ENCODE results near the gene SCEL.
"Not testable (repeated sequence)": the region's sequence is repeated elsewhere in the genome, so short reads cannot be mapped to it uniquely, and the experiment has no call there.

SCEL gene

DNA sequence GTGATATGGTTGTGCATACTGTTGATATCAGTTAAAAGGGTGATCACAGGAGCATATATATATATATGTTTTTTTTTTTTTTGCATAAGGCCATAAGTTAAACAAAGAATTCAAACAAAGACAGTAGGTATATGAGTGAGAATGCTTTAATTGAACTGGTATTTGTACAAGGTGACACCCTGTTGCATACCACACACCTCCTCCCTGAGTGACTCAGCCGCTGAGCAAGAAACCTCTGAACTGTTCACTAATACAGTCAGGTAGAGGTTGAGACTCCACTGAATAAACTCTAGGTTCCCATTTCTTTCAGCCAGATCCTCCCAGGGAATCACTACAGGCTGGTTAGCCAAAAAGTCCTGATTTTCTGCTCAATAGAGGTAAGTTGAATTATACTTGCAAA lies at the start of gene SCEL:
Gene SCEL, plus strand, starts transcription at position 259 of the 400 bp plus-strand sequence. CDS start 20,170 bp downstream, outside the sequence.
- DNase-seq = peak; percentile 74

GRCh38 chr13:77489566-77490337 lies 45.8 kb upstream of the SCEL start:
- DNase-seq = no peak

DNA sequence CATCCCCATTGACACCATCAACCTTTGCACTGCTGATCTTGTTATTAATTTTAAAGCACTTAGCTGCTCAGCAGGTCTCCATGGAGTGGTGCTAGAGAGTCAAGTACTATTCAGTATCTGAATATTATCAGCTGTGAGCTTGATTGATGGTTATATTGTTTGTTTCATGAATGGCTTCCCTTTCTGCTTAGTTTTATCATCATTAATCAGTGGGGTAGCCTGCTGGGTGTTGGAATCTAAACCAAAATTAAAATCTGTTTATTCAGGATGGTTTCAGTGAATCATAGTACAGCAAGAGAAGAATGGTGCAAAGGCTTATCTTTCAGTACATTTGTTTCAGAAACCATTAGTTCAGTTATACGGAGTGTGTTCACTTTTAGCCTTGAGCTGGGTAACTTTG lies 42.5 kb upstream of the SCEL start:
- DNase-seq = peak; percentile 37

DNA sequence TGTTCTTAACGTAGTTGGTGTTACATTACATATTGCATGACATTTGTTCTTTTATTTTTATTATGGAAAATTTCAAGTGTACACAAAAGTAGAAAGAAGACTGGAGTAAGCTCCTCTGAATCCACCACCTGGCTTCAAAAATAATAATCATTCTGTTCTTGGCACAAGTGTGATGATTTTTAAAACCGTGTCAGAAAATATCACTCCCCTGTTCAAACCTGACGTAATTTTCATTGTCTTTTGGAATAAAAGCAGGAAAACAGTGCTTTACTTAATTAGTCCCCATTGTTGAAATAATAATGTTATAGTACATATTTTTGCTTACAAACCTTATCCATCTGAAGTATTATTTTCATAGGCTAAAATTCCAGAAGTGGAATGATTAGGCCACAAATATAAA lies 41.3 kb upstream of the SCEL start:
- no peak for DNase-seq

DNA sequence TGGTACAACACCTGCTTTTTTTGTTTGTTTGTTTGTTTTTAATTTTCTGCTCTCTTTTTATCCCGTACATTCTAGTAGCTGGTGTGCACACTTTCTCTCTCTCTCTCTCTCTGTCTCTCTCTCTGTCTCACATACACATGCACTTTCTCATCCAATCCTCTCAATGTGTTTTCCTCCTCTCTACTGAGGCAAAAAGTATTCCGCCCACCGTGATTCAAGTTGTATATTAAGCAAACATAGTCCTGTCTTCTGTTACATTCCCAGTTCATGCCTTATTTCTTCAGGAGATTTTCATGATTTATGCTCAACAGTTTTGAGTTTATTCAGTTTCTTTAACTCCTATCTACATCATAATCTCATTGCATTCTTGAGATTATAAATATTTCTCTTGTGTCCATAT lies 38.2 kb upstream of the SCEL start:
- DNase-seq = no peak

GRCh38 chr13:77497835-77498234 lies 37.7 kb upstream of the SCEL start:
- DNase-seq = no peak

DNA sequence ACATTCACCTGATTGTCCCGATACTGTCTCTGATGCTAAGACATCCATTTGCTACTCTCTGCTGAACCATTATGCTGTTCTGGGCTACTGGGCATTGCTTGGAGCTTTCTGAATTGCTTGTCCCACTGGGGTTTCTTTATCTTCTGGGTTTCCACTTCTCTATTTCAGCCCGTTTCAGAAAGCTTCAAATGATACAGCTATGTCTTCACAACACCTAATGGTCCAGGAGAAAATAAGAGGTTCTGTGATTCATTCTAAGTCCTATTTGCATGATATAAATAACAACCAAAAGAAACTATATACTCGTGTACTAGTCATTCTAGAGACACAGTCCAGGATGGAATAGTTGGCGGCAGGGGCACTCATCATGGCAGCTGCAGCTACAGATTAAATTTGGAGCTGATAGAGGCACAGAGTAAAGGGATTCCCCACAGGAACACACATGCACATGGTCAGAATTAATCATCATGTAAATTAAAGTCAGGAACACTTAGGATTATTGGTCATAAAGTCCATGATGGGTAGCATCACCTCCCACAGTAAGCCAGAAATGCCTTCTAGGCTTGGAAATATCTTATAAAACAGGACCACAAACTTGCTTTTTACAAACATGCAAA lies 33.3 kb upstream of the SCEL start:
- DNase-seq = no peak

GRCh38 chr13:77503398-77503797 lies 32.1 kb upstream of the SCEL start:
- no peak for DNase-seq

DNA sequence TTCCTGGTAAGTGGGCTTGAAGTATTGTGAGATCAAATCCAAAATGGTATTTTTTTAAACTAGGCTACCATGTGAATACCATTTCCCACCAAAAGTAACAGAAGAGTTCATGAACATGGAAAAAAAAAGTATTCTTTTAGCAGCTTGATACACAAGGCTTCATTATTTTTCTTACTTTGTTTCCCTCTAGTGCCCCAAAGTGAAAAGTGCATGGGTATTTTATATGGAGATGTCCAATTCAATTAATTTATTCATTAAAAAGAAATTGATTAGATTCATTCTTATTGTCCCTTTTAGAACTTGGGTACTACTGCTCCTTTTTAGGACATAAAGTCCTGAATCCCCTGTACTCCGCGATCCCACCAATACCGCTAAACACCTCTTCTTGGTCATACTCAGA lies 28.6 kb upstream of the SCEL start:
- peak; percentile 21 for DNase-seq

DNA sequence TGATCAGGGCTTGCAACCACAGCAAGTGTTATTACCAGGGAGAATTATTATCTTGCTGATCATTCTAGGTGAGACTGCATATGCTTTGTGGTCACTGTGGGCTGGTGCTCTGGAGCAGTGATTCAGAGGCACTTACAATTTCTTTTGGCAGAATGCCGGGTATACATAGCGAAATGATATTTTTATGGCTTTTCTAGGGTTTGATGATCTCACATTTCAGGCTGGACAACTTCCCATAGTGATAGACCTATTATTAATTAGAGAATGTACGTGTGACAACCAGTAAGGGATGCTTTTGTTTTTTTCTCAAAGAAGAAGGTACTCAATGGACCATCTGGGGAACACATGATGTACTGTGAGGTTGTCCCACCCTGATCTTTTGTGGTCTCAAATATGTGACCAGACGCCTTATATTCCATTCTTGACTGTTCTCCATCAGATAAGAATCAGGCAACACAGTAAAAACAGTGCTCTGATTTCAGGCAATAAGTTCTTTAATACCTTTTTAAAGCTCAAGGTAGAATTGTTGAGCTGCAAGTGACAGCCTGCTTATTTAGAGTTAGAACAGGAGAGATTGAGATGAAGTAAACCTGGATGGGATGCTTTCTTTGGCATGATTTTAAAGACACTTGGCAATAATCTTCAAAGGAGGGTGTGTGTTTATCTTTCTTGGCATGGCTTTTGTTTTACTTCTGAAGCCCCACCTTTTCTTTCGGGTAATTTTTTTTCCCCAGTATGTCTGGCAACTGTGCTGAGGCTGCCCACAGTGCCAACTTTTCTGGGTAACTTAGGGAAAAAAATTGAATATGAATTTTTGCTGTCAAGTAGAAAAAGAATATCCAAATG lies 27.4 kb upstream of the SCEL start:
- DNase-seq = peak; percentile 98

DNA sequence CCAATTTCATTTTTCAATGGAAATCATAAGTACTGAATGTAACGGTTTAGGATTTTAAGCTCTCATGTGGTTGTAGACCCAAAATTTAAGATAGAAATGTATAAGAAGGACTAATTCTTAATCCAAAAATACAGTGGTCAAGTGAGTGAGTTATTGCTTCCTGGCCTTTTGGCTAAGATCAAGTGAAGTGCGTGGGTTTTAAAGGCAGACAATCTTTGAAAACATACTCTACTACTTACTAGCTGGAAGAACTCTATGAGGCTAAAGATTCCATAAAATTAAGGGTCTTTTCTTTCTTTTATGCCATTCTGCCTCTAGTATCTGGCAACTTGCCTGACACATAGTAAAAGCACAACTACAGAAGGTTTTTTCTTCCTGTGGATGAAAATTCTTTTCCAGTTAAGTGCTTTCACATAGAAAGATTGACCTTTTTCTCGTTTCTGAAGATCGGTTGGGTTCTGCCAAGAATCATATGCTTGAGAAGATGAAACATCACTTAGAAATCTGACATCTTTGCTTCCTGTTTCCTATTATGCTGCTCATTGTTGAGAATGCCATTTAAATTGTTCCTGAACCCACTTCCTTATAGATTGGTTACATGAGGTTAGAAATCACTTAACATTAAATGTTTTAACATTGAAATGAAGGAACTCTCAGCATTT lies 26.4 kb upstream of the SCEL start:
- peak; percentile 90 for DNase-seq

DNA sequence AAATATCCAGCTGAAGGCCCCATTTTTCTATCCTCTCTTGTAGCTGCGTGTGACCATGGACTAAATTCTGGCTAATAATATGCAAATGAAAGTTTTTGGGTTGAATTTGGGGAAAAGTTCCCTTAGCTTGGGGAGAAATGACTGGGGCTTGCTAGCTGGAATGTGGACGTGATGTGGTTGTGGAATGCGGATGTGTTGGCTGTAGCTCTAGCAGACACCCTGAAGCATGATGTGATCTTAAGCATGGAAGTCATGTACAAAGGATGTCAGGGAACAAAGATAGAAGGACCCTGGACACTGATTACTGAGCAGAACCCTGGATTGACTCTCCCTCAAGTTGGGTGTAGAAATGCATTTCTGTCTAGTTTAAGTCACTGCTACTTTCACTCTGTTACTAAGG lies 25.4 kb upstream of the SCEL start:
- peak; percentile 4 for DNase-seq

DNA sequence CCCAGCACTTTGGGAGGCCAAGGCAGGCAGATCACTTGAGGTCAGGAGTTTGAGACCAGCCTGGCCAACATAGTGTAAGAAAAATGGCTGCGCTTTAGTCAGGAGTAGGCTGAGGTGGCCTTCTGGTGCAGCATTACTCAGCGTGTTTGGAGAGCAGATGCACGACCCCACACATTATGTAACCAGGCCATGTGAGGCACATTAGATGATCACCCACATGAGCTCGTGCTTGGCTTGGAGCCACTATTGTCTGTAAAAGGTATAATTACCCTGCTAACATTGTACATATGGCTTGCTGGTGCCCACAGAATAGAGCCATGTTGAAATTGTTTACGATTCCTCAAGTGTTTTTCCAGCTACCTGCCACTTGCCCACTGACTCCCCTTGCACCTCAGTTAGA lies 24.0 kb upstream of the SCEL start:
- no peak for DNase-seq

GRCh38 chr13:77513719-77514335 lies 21.7 kb upstream of the SCEL start:
- no peak for DNase-seq

DNA sequence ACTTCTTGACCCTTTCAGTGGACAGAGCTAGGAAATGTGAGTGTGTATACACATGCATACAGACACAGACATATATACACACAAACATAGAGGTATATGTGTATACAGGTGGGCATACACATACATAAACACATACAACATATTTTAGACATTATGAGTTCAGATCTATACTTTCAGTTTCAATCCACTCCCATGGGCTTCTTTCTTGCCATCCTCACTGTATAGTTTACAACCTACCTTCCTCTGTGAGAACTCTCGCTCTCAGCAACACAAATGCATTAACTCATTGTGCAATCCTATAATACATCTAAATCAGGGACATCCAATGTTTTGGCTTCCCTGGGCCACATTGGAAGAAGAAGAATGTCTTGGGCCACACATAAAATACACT lies 21.2 kb upstream of the SCEL start:
- DNase-seq = no peak

- no peak for DNase-seq
Observed at GRCh38 chr13:77515785-77516184, 19.7 kb upstream of the SCEL start.

DNA sequence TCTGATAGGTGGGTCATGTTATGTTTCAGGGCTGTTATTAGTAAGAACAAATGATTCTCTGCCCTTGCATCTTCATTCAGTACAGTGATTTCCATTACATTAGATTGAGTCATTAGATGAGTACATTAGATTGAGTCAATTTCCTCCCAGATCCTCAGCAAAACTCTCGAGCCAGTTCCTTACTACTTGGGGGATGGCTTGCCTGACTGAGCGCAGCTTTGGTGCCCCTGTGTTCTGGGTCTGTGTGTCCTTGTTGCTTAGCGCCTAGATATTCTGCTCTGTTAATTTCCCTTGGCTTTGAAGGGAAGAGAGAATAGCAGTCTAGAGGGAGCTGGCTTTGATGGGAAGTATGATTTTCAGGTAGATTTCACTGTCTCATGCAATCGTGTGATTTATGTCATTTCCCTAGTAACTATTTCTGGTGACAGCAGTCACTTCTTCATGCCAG lies 19.1 kb upstream of the SCEL start:
- peak; percentile 98 for DNase-seq

- DNase-seq = no peak
Observed at GRCh38 chr13:77518266-77518665, 17.2 kb upstream of the SCEL start.

GRCh38 chr13:77519396-77519795 lies 16.1 kb upstream of the SCEL start:
- not testable (repeated sequence) for DNase-seq

DNA sequence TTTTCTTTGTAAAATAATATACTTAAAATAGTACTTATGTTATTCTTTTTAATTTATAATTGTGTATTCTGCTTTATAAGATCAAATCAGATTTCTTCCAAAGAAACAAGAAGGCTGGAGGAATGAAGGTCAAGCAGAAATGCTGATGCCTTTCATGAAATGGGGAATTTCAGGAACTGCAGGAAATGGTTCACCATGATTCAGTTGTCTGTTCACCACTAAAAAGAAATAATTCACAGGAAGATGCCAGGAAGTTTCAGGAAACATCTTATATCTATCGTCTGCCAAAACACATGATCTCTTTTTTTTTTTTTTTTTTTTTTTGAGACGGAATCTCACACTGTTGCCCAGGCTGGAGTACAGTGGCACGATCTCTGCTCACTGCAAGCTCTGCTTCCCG lies 15.7 kb upstream of the SCEL start:
- DNase-seq = no peak

- peak; percentile 53 for DNase-seq
Observed at GRCh38 chr13:77521194-77521593, 14.3 kb upstream of the SCEL start.

GRCh38 chr13:77521595-77522367 lies 13.7 kb upstream of the SCEL start:
- peak; percentile 22 for DNase-seq

Data from kidney glomerular epithelial cell (primary cell).